ENCODE results near the gene SORCS3. TPM values are rescaled to one million over a fixed set of nuclear protein-coding genes. Genes with fewer than 3 reads are reported as not detected.
A peak's percentile ranks its signal among the peaks of the same experiment; 100 is the strongest.

The SORCS3 gene
- total and polyA plus RNA-seq, 10 of the 15 experiments (the other 5 are each of a cell fraction or from before 2014, with no cell fraction given), result 0.01 to 0.04 (median 0.02) TPM; not detected in 7

- TF ChIP-seq CHD2 (IDR thresholded peaks at IDR 0.05; ENCODE audit: borderline replicate concordance, low read depth, low read length), result no peak
- TF ChIP-seq ATF3 (IDR thresholded peaks at IDR 0.05; ENCODE audit: borderline replicate concordance, extremely low read depth, low read depth, low read length), result no peak
- no peak for TF ChIP-seq BRCA1 (IDR thresholded peaks at IDR 0.05; ENCODE audit: low read depth, low read length)
- TF ChIP-seq TCF3 (IDR thresholded peaks at IDR 0.05; ENCODE audit: borderline replicate concordance, insufficient read depth, low read depth, low read length), result no peak
Observed at GRCh38 chr10:104904753-104905323, 263.7 kb downstream of the SORCS3 start (continued).

GRCh38 chr10:104906112-104906511 is 265.0 kb downstream of the SORCS3 start:
- ChIA-PET CTCF (interaction anchor here (0.5 to 0.7 kb wide), 2 partner anchors 10 to 130 kb away, joined by 3 read pairs; no protein-coding TSS in a partner anchor), RAD21 (ENCODE audit: unreplicated experiment) (interaction anchor here (1.1 kb wide), 1 partner anchor 14 kb away, joined by 3 read pairs; no protein-coding TSS in a partner anchor), SMC1A (ENCODE audit: uncharacterized antibody, unreplicated experiment) (interaction anchor here (0.9 kb wide), 1 partner anchor 16 kb away, joined by 3 read pairs; no protein-coding TSS in a partner anchor), POLR2A (no interaction called here)
- H3K4me1 ChIP-seq (ENCODE audit: control insufficient read depth, insufficient read depth, low read length), result no peaks in the 10 kb centered on the region
- intact Hi-C loops (cut with micrococcal nuclease; ENCODE audit: unreplicated experiment) (no loop called here), in situ Hi-C loops (cut with MboI) (no loop called here)
- no peaks in the 10 kb centered on the region for H3K36me3 ChIP-seq (ENCODE audit: control insufficient read depth in 2 of 2, insufficient read depth in 2 of 2, low read length in 1 of 2)
- no peaks in the 10 kb centered on the region; a peak in 1 of 4 replicates for H3K27me3 ChIP-seq (replicated peaks in 1 of 2; ENCODE audit: control insufficient read depth in 2 of 2, insufficient read depth in 2 of 2, low read length in 1 of 2)
- H3K9me3 ChIP-seq (replicated peaks; ENCODE audit: control insufficient read depth, insufficient read depth, low read length), result no peaks in the 10 kb centered on the region
- H2AFZ ChIP-seq (ENCODE audit: control insufficient read depth, low read depth, low read length), result no peak overlapping the region
- no peak overlapping the region for H3K4me3 ChIP-seq
- FAIRE-seq, result no peak
- no peaks in the 10 kb centered on the region for H3K79me2 ChIP-seq (ENCODE audit: control insufficient read depth, insufficient read depth, low read length)
- no TSS peak for BruUV-seq (replicated peaks)
- no peak for DNase-seq (ENCODE audit: low read depth, low spot score)
- peak; percentile 33; the same call in 2 of the 3 replicates for ATAC-seq
- no peak overlapping the region for H3K4me2 ChIP-seq (ENCODE audit: control insufficient read depth, insufficient read depth)
- H3K9ac ChIP-seq (ENCODE audit: control insufficient read depth, insufficient read depth, low read length), result no peak overlapping the region
- no peaks in the 10 kb centered on the region for H4K20me1 ChIP-seq (ENCODE audit: control insufficient read depth, insufficient read depth)
- WGBS (ENCODE audit: insufficient coverage, insufficient replicate concordance, low lambda C conversion rate, missing lambda C conversion rate), result 0% methylated on average over 3 of the region's 3 CpGs
- no peak overlapping the region for H3K27ac ChIP-seq (ENCODE audit: control insufficient read depth, insufficient read depth)
- TF ChIP-seq SKIL (IDR thresholded peaks at IDR 0.05; ENCODE audit: low read depth, poor library complexity, severe bottlenecking) (no peak), ZBTB40 (IDR thresholded peaks at IDR 0.05; ENCODE audit: borderline replicate concordance) (no peak), MAX (IDR thresholded peaks at IDR 0.05; ENCODE audit: low read depth, low read length) (no peak), MTA3 (IDR thresholded peaks at IDR 0.05; ENCODE audit: borderline replicate concordance, low read length) (no peak), ZBED1 (IDR thresholded peaks at IDR 0.05; ENCODE audit: borderline replicate concordance) (no peak), SMAD5 (IDR thresholded peaks at IDR 0.05; ENCODE audit: low read depth) (no peak), NBN (IDR thresholded peaks at IDR 0.05) (no peak), EZH2 (IDR thresholded peaks at IDR 0.05; ENCODE audit: borderline replicate concordance, control insufficient read depth, low read depth, low read length) (no peak), NFXL1 (IDR thresholded peaks at IDR 0.05; ENCODE audit: borderline replicate concordance) (no peak)

Measured in GM12878 (cell line).